Breast epithelium (tissue), 4 donors: ENCODE results near the gene SLC16A13. TPM values are rescaled to one million over a fixed set of nuclear protein-coding genes. Genes with fewer than 3 reads are reported as not detected.

Experiments used
- DNase-seq, 2 donors: peaks; one replicate each; pipeline ENCODE4 v3.0.0-alpha.2; 2019; ENCODE audit warnings: low spot score in 2 of 2
- H3K27ac ChIP-seq, 2 donors: fragments of 200-600 bp; sonication (generic) in 1 of 2; one replicate each; pipeline ENCODE4 v1.5.1; 2016 to 2019; ENCODE audit warnings: mild to moderate bottlenecking in 1 of 2
- H3K27me3 ChIP-seq, 2 donors: fragments of 200-600 bp; sonication (generic) in 1 of 2; one replicate each; pipeline versions ENCODE4 v1.5.1 to v1.6.0; 2017 to 2019; ENCODE audit warnings: control low read depth in 1 of 2, mild to moderate bottlenecking in 1 of 2
- H3K36me3 ChIP-seq: fragments of 200-600 bp; one replicate; pipeline ENCODE4 v1.5.1; 2019
- H3K4me1 ChIP-seq, 2 donors: fragments of 200-600 bp; sonication (generic); one replicate each; pipeline ENCODE4 v1.5.1; 2016 to 2019; ENCODE audit warnings: control low read depth in 1 of 2
- H3K4me3 ChIP-seq, 3 donors: fragments of 200-600 bp; sonication (generic); 1 replicate in 2 of 3; 2 replicates in 1 of 3; pipeline ENCODE4 v1.5.1; 2016 to 2019; ENCODE audit warnings: mild to moderate bottlenecking in 3 of 3, moderate library complexity in 2 of 3
- H3K9me3 ChIP-seq, 2 donors: fragments of 200-600 bp; sonication (generic) in 1 of 2; one replicate each; pipeline ENCODE4 v1.5.1; 2016 to 2019; ENCODE audit warnings: control low read depth in 1 of 2
- POLR2A ChIP-seq: fragments of 450-650 bp; IDR thresholded peaks from one replicate; pipeline ENCODE4 v1.6.1; 2016; ENCODE audit warnings: antibody characterized with exemption, mild to moderate bottlenecking, moderate library complexity
- POLR2AphosphoS5 ChIP-seq, 3 donors: sonication (generic); formaldehyde crosslinking; IDR thresholded peaks; one replicate each; pipeline ENCODE4 v1.6.1; 2017; ENCODE audit warnings: antibody characterized with exemption in 3 of 3
- intact Hi-C: fragments of 100-400 bp; cut with DNase I; formaldehyde crosslinking; loops from one replicate; pipeline ENCODE4 v1.15.1; 2023; ENCODE audit warnings: low total_unique reads
- total RNA-seq, 3 donors: library from RNA; depleted of rRNA; stranded (reverse); fragments of >200 nt; gene quantifications; one replicate each; pipeline ENCODE4 v1.1.0, GENCODE V29; 2016
- TF ChIP-seq, protein P1 (sequence below), 3 donors: fragments of 450-650 bp; IDR thresholded peaks; one replicate each; pipeline ENCODE4 v1.5.1; 2016 to 2017; ENCODE audit warnings: antibody characterized with exemption in 3 of 3, mild to moderate bottlenecking in 3 of 3, moderate library complexity in 3 of 3

Gene SLC16A13
- total RNA-seq, 3 donors from 2014 or later: 0.32 to 3.5 (median 2.6) TPM

DNA sequence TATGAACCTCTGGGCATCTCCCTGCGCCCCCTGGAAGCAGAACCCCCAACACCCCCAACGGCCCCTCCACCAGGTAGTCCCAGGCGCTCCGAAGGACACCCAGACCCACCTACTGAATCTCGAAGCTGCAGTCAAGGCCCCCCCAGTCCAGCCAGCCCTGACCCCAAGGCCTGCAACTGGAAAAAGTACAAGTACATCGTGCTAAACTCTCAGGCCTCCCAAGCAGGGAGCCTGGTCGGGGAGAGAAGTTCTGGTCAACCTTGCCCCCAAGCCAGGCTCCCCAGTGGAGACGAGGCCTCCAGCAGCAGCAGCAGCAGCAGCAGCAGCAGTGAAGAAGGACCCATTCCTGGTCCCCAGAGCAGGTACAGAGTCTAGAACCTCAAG is 11.4 kb upstream of the SLC16A13 start:
- peak overlapping the region in 1 of 3 donors; percentile 63 for H3K4me3 ChIP-seq
- no peak for DNase-seq
- no peaks in the 10 kb centered on the region for H3K9me3 ChIP-seq
- TF ChIP-seq POLR2AphosphoS5 (IDR thresholded peaks at IDR 0.05) (no peak), POLR2A (no peak)
- TF ChIP-seq, protein P1, sequence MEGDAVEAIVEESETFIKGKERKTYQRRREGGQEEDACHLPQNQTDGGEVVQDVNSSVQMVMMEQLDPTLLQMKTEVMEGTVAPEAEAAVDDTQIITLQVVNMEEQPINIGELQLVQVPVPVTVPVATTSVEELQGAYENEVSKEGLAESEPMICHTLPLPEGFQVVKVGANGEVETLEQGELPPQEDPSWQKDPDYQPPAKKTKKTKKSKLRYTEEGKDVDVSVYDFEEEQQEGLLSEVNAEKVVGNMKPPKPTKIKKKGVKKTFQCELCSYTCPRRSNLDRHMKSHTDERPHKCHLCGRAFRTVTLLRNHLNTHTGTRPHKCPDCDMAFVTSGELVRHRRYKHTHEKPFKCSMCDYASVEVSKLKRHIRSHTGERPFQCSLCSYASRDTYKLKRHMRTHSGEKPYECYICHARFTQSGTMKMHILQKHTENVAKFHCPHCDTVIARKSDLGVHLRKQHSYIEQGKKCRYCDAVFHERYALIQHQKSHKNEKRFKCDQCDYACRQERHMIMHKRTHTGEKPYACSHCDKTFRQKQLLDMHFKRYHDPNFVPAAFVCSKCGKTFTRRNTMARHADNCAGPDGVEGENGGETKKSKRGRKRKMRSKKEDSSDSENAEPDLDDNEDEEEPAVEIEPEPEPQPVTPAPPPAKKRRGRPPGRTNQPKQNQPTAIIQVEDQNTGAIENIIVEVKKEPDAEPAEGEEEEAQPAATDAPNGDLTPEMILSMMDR (IDR thresholded peaks at IDR 0.05): no peak
- intact Hi-C loops: no loop called here
- peak overlapping the region; percentile 75 to 91 for H3K27ac ChIP-seq
- no peaks in the 10 kb centered on the region for H3K36me3 ChIP-seq
- no peaks in the 10 kb centered on the region for H3K27me3 ChIP-seq
- no peaks in the 10 kb centered on the region for H3K4me1 ChIP-seq

DNA sequence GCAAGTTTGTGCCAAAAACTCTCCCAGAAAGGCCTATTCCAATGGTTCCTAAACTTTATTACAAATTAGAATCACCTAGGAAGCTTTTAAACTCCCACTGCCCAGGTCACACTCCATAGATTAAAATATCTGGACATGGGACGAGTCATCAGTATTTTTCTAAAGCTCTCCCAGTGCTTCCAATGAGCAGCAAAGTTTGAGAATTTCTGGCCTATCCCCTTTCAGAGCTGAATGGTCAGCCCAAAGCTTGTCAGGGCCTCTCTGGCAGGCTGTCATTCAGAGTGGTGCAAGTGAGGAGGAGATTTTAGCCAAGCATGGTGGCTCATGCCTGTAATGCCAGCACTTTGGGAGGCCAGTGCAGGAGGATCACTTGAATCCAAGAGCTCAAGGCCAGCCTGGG is 10.6 kb upstream of the SLC16A13 start:
- Histone ChIP-seq H3K27me3 (no peaks in the 10 kb centered on the region), H3K4me3 (no peak overlapping the region)

DNA sequence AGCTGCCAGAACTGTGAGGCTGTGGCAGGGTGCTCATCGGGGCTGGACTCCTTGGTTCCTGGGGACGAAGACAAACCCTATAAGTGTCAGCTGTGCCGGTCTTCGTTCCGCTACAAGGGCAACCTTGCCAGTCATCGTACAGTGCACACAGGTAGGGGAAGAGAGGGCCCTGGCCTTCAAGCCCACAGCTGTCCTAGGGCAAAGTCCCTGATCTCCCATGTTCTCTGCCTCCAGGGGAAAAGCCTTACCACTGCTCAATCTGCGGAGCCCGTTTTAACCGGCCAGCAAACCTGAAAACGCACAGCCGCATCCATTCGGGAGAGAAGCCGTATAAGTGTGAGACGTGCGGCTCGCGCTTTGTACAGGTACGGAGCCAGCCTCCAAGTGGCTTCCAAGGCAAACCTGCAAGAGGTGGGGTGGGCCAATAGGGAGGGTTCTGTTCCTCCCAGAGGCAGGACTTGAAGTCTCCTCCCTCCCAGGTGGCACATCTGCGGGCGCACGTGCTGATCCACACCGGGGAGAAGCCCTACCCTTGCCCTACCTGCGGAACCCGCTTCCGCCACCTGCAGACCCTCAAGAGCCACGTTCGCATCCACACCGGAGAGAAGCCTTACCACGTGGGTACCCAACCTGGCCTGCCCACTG is 9.2 kb upstream of the SLC16A13 start:
- no peaks in the 10 kb centered on the region for H3K4me1 ChIP-seq
- H3K9me3 ChIP-seq: no peaks in the 10 kb centered on the region
- H3K36me3 ChIP-seq: no peaks in the 10 kb centered on the region
- no peaks in the 10 kb centered on the region for H3K27me3 ChIP-seq
- intact Hi-C loops: no loop called here
- no peak overlapping the region for H3K4me3 ChIP-seq
- no peak for DNase-seq
- TF ChIP-seq POLR2AphosphoS5 (IDR thresholded peaks at IDR 0.05) (no peak), POLR2A (no peak)
- TF ChIP-seq, protein P1 (IDR thresholded peaks at IDR 0.05): no peak
- H3K27ac ChIP-seq: peak overlapping the region in 1 of 2 donors; percentile 48

More for the DNA sequence above, 10.6 kb upstream of the SLC16A13 start:
- DNase-seq: no peak
- H3K36me3 ChIP-seq: no peaks in the 10 kb centered on the region
- H3K9me3 ChIP-seq: no peaks in the 10 kb centered on the region
- intact Hi-C loops: no loop called here
- H3K27ac ChIP-seq: no peak overlapping the region
- TF ChIP-seq POLR2AphosphoS5 (IDR thresholded peaks at IDR 0.05) (no peak), POLR2A (no peak)
- TF ChIP-seq, protein P1 (IDR thresholded peaks at IDR 0.05): no peak
- no peaks in the 10 kb centered on the region for H3K4me1 ChIP-seq

DNA sequence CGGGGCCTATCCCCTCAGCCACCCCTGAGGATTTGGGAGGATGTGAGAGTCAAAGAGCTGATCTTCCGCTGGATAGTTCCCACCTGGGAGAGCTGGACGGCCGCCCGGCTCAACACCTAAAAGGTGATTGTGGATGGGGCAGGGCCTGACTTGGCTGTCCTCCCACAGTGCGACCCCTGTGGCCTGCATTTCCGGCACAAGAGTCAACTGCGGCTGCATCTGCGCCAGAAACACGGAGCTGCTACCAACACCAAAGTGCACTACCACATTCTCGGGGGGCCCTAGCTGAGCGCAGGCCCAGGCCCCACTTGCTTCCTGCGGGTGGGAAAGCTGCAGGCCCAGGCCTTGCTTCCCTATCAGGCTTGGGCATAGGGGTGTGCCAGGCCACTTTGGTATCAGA is 8.5 kb upstream of the SLC16A13 start:
- no peak for TF ChIP-seq POLR2A
- TF ChIP-seq, protein P1 (IDR thresholded peaks at IDR 0.05): no peak
- DNase-seq: no peak
- H3K36me3 ChIP-seq: no peaks in the 10 kb centered on the region
- H3K27ac ChIP-seq: peak overlapping the region in 1 of 2 donors; percentile 48
- H3K27me3 ChIP-seq: no peaks in the 10 kb centered on the region
- no peaks in the 10 kb centered on the region for H3K4me1 ChIP-seq
- intact Hi-C loops: no loop called here
- no peaks in the 10 kb centered on the region for H3K9me3 ChIP-seq
- H3K4me3 ChIP-seq: no peak overlapping the region

DNA sequence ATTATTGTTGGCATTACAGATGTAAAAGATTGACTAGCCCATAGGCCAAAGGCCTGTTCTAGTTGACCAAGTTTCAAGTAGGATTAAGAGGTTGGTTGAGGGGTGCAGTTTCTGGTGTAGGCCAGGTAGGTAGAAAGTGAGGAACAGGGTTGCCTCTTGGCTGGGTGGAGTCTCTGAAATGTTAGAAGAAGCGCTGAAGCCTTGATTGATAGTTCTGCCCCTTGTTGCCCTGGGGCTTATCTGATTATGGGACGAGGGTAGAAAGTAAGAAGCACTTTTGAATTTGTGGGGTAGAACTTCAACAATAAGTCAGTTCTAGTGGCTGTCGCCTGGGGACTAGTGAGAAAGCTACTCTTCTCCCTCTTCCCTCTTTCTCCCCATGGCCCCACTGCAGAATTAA is 6.7 kb upstream of the SLC16A13 start:
- Histone ChIP-seq H3K27me3 (no peaks in the 10 kb centered on the region), H3K27ac (peak overlapping the region; percentile 68 to 82), H3K4me3 (no peak overlapping the region), H3K4me1 (no peaks in the 10 kb centered on the region), H3K9me3 (no peaks in the 10 kb centered on the region), H3K36me3 (no peaks in the 10 kb centered on the region)
- intact Hi-C loops: no loop called here
- no peak for DNase-seq
- TF ChIP-seq POLR2AphosphoS5 (IDR thresholded peaks at IDR 0.05): no peak
- TF ChIP-seq, protein P1 (IDR thresholded peaks at IDR 0.05): no peak
- TF ChIP-seq POLR2A: no peak
